Measurements from ENCODE around the gene ACAT2.
"Not testable (repeated sequence)": the region's sequence is repeated elsewhere in the genome, so short reads cannot be mapped to it uniquely, and the experiment has no call there.

ACAT2 gene

DNA sequence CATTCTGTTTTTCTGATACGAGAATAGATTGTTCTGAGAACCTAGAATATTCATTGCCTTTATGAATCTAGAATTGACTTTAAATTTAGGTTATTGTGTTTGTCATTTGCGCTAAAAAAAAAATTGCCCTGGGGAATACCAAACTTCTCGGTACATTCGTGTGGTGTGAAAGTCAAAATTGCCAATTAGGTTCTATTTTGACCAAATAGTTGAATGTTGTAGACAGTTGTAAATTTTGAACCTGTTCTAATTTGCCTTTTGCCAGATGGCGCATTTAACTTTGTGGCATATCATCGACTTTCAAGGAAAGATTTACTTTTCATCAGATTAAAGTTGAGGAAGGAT lies 31.5 kb upstream of the ACAT2 start:
- DNase-seq (ENCODE audit: low read depth), result no peak

DNA sequence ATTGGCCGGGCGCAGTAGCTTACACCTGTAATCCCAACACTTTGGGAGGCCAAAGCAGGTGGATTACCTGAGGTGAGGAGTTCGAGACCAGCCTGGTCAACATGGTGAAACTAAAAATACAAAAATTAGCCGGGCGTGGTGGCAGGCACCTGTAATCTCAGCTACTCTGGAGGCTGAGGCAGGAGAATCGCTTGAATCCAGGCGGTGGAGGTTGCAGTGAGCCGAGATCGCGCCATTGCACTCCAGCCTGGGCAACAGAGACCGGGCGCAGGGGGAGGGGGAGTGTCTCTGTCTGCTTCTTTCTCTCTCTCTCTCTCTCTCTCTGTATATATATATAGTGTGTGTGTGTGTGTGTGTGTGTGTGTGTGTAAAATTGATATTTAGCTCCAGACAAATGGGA lies 29.3 kb upstream of the ACAT2 start:
- not testable (repeated sequence) for DNase-seq (ENCODE audit: low read depth)

DNA sequence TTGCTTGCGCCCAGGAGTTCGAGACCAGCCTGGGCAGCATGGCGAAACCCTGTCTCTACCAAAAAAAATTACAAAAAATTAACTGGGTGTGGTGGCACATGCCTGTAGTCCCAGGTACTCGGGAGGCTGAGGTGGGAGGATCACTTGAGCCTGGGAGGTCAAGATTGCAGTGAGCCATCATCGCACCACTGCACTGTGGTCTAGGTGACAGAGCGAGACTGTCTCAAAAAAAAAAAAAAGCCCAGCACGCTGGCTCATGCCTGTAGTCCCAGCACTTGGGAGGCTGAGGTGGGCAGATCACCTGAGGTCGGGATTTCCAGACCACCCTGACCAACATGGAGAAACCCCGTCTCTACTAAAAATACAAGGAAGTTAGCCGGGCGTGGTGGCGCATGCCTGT lies 28.4 kb upstream of the ACAT2 start:
- DNase-seq (ENCODE audit: low read depth), result not testable (repeated sequence)

DNA sequence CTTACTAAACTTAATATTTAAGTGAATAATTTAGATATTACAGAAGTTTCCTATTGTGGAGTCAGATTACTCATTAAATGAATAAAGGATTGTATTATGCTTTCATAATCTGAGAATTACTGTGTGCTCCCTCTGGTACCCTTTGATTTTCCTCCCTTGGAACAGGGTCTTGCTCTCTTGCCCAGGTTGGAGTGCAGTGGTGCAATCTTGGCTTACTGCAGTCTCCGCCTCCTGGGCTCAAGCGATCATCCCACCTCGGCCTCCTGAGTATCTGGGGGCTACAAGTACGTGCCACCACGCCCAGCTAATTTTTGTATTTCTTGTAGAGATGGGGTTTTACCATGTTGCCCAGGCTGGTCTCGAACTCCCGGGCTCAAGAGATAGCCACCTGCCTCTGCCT lies 24.9 kb upstream of the ACAT2 start:
- DNase-seq (ENCODE audit: low read depth), result no peak

DNA sequence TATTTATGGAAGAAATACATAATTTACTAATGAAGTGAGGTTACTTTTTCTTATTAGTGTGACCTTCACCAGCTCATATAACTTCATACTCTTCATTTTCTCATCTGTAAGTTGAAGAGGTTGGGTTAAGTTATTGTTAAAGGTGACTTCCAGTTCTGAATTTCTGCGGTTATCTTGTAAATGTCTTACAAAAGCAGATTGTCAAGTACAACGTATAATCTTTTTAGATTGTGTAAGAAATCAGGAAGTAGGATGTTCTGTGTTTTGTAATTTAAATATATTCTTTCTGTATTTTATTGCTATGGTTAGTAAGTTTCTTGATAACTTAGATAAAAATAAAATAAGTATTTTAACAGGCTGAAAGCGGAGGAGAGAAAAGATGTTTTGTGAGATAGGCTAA lies 22.5 kb upstream of the ACAT2 start:
- DNase-seq (ENCODE audit: low read depth), result no peak

DNA sequence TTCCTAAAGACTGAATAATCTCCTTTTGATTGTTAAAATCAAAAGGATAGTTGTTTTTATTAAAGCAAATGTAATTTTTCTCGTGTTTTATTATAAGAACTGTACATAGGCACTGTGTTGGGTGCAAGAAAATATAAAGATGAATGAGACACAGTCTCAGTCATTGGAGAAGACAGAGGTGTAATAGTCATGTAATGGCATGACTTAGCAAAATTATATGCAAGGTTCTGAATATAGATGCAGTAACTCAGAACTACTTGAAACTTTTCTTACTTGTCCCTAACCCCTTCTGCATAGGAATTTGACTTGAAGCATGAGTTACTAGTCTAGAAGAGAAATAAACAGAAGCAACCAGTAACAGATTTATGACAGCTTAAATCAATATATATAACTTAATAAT lies 19.7 kb upstream of the ACAT2 start:
- DNase-seq (ENCODE audit: low read depth), result no peak

DNA sequence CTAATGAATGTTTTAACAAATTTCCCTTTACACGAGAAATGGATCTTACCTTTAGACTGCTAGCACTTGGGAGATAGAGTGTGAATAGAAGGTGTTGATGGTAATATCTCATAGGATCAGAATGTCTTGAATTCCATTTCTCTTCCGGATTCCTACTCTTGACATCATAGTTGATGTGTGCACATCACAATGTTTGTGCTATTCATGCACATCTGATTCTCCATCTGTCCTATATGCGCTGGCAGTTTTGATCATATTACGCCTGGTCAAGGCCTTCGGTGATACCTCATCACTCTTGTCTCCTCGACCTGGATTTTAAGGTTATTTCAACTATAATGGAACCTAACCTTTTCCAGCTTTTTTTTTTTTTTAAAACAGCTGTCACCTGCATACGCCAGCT lies 16.8 kb upstream of the ACAT2 start:
- DNase-seq (ENCODE audit: low read depth), result no peak

DNA sequence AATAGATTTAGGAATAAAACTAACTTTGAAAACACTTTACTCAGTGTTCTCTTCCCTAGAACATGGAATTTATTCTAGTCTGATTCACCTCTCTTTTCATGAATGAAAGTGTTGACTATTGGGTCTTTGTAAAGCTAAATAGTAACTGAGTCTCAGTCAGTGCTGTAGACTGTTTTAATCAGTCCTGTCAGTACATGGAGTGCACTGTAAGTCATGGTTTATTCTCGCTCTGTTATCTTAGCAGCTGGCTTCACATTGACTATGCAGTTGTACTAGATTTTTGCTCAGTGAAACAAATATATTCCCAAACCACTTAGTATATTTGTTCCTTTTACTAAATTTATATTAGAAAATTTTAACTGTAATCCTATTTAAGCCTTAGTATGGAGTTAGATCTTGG lies 15.1 kb upstream of the ACAT2 start:
- no peak for DNase-seq (ENCODE audit: low read depth)

DNA sequence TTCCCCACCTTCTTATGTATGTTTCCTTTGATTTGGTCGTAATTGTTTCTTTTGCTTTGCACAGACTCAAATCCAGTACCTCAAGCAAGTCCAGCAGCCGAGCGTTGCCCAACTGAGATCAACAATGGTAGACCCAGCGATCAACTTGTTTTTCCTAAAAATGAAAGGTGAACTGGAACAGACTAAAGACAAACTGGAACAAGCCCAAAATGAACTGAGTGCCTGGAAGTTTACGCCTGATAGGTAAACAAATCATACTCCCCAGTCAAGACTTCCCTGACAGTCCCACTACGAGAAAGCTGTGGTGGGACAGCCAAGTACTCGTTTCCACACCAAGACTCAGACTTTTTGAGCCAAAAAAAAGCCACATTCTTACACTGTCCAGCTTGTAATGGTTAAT lies 13.7 kb upstream of the ACAT2 start:
- not testable (repeated sequence) for DNase-seq (ENCODE audit: low read depth)

DNA sequence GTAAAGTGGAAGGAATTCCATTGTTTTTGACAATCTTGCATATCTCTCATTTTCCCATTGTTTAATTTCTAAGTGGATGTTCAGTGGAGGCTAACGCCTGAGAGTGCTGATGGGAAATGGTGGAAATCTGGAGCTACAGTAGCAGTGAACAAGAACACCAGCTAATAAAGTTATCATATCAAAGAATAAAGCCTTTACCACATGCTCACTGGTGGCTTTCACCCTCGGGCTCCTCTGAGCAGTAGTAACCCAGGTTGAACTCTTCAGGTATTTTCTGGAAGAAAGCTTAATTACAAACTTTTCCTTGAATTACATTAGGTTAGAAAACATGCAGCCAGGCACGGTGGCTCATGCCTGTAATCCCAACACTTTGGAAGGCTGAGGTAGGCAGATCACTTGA lies 10.4 kb upstream of the ACAT2 start:
- DNase-seq (ENCODE audit: low read depth), result no peak

DNA sequence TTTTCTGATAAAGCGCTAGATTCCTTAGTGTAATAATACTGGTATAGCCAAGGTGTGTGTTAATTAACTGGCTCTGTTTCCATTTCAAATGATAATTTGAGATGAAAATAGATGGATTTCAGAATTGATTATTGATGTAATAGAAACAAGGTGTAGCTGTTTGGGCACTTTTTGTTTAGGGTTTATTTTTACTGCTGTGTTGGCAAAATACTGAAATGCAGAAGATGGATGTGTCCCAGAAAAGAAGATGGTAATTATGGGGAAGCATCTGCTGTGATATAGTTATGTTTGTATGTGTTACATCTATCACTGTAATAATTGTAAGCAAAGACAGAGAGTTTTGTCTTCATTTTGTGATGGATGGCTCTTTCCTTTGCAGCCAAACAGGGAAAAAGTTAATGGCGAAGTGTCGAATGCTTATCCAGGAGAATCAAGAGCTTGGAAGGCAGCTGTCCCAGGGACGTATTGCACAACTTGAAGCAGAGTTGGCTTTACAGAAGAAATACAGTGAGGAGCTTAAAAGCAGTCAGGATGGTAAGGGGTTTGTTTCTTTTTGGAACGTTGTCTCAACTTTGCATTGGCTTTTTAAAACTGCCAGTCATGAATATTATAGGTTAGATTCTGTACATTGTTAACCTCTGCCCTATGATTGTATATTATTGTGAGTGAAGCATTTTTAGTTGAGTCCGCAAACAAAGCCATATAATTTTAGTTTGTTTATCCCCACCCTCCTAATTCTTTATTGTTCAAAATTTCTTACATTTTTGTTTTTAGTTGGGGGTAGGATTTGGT lies 8.6 kb upstream of the ACAT2 start:
- no peak for DNase-seq (ENCODE audit: low read depth)

DNA sequence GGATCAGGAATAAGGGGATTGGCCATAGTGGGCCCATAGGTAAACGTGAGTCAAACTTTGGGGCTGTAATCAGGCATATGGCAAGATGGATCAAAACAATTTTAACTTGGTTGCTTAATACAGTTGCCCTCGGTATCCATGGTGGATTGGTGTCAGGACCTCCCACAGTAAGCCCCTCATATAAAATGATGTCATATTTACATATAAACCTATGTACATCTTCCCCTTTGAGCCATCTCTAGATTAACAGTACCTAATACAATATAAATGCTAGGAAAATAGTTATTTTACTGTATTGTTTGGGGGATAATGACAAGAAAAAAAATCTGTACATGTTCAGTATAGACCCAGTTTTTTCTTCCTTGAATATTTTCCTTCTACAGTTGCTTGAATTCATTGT lies 7.4 kb upstream of the ACAT2 start:
- DNase-seq (ENCODE audit: low read depth), result no peak

DNA sequence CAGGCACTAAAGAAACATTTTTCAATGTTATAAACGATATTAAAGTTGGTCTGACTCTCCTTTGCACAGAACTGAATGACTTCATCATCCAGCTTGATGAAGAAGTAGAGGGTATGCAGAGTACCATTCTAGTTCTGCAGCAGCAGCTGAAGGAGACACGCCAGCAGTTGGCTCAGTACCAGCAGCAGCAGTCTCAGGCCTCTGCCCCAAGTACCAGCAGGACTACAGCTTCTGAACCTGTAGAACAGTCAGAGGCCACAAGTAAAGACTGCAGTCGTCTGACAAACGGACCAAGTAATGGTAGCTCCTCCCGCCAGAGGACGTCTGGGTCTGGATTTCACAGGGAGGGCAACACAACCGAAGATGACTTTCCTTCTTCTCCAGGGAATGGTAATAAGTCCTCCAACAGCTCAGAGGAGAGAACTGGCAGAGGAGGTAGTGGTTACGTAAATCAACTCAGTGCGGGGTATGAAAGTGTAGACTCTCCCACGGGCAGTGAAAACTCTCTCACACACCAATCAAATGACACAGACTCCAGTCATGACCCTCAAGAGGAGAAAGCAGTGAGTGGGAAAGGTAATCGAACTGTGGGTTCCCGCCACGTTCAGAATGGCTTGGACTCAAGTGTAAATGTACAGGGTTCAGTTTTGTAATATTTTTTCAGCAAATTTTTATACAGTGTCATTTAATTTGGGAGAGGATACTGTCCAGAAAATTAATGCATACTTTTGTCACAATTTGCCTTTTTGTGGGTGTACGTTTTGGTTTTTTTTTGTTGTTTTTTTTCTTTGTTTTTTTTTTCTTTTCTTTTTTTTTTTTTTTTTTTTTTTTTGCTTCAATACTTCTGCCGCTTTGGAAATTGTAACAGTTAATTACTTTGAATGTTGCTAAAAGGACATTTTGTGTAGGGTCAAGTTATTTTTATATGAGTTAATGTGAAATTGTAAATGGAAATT lies 6.6 kb upstream of the ACAT2 start:
- no peak for DNase-seq (ENCODE audit: low read depth)

DNA sequence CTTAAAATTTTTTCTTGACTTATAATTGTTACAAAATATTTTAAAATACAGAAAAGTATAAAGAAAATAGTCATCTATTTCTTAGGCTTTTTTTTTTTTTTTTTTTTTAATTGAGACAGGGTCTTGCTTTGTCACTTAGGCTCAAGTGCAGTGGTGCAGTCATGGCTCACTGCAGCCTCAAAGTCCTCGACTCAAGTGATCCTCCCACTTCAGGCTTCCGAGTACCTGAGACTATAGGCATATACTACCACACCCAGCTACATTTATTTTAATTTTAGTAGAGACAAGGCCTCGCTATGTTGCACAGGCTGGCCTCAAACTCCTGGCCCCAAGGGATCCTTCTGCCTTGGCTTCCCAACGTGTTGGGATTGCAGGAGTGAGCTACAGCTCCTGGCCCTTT lies 5.3 kb upstream of the ACAT2 start:
- DNase-seq (ENCODE audit: low read depth), result no peak

DNA sequence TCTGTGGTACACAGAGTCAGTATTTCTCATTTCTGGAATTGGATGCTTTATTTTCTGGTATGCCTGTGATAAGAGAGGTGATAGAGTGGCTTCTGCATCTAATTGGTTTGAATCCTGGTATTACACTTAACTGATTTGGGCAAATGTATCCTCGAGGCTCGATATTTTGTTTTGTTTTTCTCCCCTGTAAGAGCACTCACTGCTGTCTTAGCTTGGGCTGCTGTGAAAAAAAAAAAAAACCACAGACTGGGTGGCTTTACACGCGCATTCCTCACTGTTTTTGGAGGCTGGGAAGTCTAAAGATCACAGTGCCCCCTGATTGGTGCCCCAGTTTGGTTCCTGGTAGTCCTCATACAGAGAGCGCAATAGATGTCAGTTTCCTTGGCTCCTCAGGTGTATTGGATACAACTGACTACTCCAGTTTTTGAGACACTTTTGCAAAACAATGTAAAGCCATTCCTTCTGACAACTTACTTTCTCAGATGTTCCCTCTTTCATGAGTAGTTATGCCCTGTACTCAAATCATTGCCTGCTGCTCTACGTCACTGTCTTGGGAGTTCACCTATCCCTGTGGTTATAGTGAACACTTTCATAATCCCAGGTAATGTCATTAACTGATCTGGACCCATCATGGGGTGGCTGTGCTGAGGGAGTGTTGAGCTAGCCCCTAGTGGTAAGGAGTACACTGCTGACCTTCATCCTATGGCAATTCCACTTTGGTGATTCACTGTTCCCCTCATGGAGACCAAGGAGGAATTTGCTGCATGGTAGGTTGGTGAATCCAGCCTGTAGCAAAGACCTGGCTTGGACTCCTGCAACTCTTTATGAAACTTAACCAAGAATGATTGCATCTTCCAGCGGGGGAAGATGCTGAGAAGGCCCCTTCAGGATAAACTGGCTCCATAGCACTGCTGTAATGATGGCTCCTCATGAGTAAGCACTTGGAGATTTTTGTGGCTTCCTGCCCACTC lies 3.5 kb upstream of the ACAT2 start:
- DNase-seq (ENCODE audit: low read depth), result no peak

DNA sequence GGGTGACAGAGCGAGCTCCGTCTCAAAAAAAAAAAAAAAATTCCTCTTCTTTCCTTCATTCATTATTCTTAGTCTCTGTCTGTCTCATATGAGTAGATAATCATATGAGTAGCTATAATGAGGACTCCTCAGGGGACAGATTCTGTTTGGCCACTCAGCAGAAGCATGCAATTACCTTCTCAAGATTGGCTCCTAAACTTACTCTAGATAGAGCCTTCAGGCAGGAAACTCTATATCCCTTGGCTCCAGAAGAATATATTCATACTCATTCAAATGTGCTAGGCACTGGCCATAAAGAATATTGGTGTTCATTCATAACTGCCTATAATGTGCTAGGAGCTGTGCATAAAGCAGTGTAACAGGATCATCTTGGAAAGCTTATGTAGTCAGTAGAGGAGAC lies 2.2 kb upstream of the ACAT2 start:
- no peak for DNase-seq (ENCODE audit: low read depth)

DNA sequence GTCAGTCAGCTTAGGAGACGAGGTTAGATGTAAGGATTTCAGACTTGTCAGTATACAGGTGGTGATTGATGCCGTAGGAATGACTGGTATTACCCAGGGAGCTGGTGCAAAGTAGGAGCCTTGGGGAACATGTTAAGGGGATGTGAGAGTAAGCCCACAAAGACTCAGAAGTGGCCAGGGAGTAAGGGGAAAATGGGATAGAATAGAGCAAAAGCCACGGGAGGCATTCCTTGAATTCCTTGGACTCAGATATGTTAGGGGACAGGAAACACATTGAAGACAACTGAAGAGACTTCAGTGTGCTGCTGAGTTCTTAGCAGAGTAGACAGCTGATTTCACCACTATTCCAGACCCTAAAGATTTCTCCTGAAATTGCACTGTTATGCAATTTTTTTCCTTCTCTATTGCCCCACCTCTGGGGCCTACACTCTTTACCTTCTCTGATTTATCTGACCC lies 1.2 kb upstream of the ACAT2 start:
- no peak for DNase-seq (ENCODE audit: low read depth)

DNA sequence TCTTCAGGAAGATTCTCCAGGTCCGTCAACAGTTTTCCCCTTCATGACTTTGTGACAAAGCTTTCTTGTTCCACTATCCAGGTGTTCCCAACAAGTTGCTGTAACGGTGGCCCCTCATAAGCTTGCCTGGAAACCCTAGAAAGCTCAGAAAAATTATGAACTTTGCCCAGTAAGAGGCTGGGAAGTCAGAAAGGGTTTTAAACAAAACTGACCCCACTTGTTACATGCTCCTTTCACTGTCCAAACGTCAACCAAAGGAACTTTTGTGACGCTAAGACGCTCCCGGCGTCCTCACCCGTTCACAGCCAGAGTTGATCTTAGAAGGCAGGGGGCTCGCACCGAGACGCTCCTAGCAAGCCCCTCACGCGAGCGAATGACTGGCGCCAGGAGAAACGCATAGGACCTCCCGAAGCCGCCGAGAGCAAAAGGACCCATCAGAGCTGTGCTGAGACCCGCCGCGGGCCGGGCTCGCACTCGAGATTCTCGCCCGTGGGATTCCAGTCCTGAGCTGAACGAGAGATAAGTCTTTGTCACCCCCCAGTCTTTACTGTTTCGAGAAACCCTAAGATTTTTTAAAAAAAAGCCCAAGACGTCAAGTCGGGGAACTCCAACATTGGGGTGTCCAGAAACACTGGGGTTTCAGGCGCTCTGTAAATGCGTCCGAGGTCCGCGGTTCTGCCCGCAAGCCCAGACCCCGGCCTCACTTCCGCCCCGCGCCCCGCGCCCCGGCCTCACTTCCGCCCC lies 544 bp upstream of the ACAT2 start:
- DNase-seq (ENCODE audit: low read depth), result no peak

DNA sequence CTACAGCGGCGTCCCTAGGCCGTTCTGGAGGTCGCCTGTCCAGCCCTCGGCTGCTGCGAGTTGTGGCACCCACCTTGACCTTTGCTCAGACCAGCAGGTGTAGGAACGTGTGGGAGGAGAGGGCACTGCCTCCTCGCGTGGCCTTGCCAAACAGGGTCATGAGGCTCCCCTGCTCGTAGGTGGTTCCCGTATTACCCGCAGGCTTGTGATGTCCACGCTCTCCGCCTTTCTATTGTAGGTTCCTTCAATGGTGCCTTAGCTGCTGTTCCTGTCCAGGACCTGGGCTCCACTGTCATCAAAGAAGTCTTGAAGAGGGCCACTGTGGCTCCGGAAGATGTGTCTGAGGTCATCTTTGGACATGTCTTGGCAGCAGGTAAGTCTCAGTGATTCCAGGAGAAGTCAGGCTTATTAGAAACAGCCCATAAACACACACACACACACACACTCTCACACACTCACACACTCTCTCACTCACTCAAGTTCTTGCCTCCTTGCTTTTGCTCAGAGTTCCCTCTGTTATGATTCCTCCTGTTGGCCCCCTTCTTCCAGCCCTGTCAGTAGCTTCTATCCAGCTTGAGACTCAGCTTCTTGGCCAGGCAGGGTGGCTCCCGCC lies 942 bp downstream of the ACAT2 start:
- DNase-seq (ENCODE audit: low read depth), result no peak

DNA sequence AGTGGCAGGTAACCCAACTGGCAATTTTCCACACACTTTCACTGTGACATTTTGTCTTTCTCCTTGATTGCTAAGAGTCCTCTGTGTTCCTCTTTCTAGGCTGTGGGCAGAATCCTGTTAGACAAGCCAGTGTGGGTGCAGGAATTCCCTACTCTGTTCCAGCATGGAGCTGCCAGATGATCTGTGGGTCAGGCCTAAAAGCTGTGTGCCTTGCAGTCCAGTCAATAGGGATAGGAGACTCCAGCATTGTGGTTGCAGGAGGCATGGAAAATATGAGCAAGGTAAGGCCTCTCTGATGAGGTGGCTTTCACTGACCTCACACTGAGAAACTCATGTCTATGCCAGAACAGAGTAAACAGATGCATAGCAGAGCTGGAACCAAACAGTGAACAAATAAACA lies 5.1 kb downstream of the ACAT2 start:
- DNase-seq (ENCODE audit: low read depth), result no peak

DNA sequence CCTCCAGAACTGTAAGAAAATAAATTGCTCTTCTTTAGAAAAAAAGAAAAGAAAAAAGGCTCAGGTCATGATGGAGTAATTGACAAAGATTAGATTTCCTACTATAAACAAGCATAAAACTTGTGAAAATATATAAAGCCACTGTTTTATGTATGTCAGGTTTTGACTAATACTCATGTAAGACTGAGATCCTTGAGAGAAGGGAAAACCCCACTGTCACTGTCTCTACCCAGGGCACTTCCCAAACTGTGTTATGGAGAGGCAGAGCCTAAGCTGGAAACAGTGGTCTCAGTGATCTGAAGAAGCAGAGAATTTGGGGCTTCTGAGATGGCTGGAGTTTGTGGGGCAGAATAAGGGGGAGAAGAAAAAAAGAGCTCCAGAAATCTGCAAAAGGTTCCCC lies 7.6 kb downstream of the ACAT2 start:
- DNase-seq (ENCODE audit: low read depth), result no peak

Data from activated T-helper 1 cell treated with Interleukin-2 at 50 U/mL for 16 hours (primary cell).